GM10266 (cell line): Measurements from ENCODE around the gene PREP.

Experiments
- DNase-seq: peaks from one replicate; pipeline ENCODE4 v3.0.0; 2012; ENCODE audit errors: extremely low spot score
- TF ChIP-seq, protein P1 (sequence below): IDR thresholded peaks from 2 replicates; pipeline ENCODE4 v1.5.1; 2012; ENCODE audit warnings: mild to moderate bottlenecking, low read depth; ENCODE audit not compliant: control insufficient read depth, insufficient read depth; ENCODE audit errors: missing control alignments

Gene PREP

DNA sequence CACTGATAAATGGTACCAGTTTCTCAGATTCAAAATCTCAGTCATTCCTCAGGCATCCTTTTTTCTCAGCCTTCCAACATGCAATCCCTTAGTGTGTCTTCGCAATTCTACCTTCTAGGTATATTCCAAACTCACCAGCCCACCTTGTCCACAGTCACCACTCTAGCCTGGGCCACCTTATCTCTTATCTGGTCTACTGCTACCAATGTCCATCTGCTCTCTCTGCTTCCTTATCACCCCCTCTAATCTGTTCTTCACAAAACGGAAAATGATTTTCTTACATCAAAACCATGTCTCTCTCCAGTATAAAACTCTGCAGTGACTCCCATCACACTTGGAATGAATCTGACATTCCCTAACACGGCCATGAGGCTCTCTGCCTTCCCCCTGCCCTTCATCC, 91.9 kb downstream of the PREP start:
- DNase-seq = no peak
- TF ChIP-seq, protein P1, sequence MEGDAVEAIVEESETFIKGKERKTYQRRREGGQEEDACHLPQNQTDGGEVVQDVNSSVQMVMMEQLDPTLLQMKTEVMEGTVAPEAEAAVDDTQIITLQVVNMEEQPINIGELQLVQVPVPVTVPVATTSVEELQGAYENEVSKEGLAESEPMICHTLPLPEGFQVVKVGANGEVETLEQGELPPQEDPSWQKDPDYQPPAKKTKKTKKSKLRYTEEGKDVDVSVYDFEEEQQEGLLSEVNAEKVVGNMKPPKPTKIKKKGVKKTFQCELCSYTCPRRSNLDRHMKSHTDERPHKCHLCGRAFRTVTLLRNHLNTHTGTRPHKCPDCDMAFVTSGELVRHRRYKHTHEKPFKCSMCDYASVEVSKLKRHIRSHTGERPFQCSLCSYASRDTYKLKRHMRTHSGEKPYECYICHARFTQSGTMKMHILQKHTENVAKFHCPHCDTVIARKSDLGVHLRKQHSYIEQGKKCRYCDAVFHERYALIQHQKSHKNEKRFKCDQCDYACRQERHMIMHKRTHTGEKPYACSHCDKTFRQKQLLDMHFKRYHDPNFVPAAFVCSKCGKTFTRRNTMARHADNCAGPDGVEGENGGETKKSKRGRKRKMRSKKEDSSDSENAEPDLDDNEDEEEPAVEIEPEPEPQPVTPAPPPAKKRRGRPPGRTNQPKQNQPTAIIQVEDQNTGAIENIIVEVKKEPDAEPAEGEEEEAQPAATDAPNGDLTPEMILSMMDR = no peak

DNA sequence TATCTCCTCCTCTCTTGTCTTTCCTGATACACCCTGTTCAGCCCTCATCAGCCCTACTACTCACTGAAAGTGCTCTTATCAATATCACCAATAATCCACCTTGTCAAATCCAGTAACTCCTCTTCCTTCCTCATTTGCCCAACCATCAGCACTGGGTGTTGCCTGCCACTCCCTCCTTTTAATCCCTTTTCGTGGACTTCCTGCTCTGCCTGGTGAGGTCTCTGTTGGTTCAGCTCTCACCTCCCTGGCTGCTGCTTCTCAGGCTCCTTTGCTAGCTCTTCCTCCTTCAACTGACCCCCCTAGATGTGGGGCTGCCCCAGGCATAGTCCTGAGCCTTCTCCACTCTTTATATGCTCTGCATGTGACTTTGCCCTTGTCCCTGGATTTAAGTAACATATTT, 92.5 kb downstream of the PREP start:
- TF ChIP-seq, protein P1 = no peak
- DNase-seq = no peak

DNA sequence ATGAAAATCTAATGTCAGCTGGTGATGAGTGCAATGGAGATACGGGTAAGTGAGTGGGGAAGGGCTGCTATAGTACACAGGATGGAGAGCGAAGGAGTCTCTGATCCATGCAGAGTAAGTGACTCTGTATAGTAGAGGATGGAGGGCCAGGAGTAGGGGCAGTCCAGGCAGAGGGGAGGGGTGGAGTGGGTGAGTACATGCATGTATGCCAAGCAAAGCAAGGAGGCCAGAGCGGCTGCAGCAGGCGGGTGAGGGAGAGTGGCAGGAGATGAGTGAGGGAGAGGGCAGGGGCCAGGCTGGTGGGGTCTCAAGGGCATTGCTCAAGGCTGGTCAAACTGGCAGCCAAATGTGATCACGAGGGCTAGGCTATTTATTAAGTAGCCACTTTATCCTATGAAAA, 94.0 kb downstream of the PREP start:
- DNase-seq = no peak
- TF ChIP-seq, protein P1 = no peak

DNA sequence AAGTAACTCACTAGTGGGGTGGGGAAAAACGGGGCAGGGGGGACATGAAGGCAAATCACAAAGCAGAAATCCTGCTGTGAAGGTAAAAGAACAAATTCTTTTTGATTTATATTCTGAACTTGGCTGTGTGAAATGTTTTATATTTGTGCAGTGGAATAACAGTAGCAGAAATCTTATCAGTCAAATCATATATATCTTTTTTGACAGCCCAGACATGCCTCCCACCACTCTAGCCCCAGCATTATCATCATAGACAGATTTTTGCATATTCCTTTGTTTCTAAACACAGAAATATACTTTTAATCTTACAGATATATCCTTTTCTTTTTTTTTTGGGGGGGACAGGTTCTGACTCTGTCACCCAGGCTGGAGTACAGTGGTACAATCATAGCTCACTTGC, 97.4 kb downstream of the PREP start:
- DNase-seq = no peak
- TF ChIP-seq, protein P1 = no peak

DNA sequence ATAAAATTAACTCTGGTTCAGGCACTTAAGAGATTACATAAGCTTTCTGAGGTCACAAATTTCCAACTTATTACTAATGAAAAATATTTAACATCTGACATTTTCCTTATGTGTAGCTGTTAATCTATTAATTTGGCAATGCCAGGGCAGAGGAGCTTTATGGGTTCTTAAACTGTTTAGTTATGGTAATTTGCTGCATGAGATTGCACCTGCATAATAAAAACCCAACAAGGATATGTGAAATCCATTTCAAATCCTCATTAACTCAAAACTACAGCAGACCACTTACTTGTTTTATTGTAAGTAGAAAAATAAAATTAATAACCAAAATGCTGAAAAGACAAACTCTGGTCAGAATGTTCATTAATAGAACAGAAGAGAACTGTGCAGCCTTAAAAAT, 98.1 kb downstream of the PREP start:
- TF ChIP-seq, protein P1 = no peak
- DNase-seq = no peak

DNA sequence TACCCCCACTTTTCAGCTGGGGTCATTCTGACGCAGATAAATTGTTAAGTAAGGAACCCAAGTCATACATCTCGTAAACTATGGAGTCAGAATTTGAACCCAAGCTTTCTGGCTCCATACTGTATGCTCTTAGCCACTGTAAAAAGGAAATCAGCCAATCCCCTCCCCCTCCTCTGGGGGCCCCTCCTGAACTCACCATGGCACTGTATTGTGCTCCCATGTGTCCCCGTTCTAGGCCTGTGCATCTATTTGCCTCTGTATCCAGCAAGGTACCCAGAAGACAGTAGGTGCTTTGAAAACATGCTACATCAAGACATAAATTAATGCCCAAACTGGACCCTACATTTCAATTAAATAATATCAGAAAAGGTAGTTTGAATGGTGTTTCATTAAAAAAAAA, 98.5 kb downstream of the PREP start:
- no peak for DNase-seq
- TF ChIP-seq, protein P1 = no peak

DNA sequence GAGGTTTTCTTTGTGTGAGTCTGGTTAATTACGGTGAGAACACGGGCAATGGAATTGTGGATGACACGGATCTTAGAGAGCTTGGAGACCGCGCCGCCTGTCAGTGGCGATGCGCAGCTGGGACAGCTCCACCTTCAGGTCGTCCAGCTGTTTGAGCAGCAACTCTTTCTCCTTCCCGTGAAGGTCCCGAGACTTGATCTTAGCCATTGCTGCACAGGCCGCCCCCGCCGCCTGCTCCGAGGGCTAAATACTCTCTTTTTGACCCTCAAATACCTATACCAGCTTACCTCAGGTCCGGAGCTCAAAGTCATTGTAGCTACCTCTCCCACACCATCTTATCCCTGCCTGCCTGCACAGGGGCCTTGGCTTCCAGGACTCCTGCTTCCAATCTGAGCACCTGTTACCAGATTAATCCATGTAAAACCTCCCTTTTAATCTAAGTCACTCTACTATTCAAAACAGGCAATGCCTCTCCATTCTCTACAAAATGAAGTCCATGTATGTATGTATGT, 100.2 kb downstream of the PREP start:
- TF ChIP-seq, protein P1 = no peak
- DNase-seq = no peak
